Suprapubic skin (tissue), 4 donors: ENCODE results near the gene IL1R1. TPM values are rescaled to one million over a fixed set of nuclear protein-coding genes. Genes with fewer than 3 reads are reported as not detected.

ENCODE experiments used
- DNase-seq, 2 donors: peaks; one replicate each; pipeline ENCODE4 v3.0.0-alpha.2; 2019; ENCODE audit warnings: low spot score in 2 of 2
- H3K27ac ChIP-seq: fragments of 200-600 bp; sonication (generic); one replicate; pipeline ENCODE4 v1.5.1; 2019
- H3K27me3 ChIP-seq: fragments of 200-600 bp; sonication (generic); one replicate; pipeline ENCODE4 v1.5.1; 2019
- H3K36me3 ChIP-seq: fragments of 200-600 bp; sonication (generic); one replicate; pipeline ENCODE4 v1.5.1; 2019
- H3K4me1 ChIP-seq: fragments of 200-600 bp; sonication (generic); one replicate; pipeline ENCODE4 v1.5.1; 2019
- H3K4me3 ChIP-seq: fragments of 200-600 bp; sonication (generic); one replicate; pipeline ENCODE4 v1.5.1; 2019; ENCODE audit warnings: mild to moderate bottlenecking
- H3K9me3 ChIP-seq: fragments of 200-600 bp; sonication (generic); one replicate; pipeline ENCODE4 v1.5.1; 2019
- EP300 ChIP-seq: sonication (generic); formaldehyde crosslinking; IDR thresholded peaks from one replicate; pipeline ENCODE4 v1.6.1; 2017; ENCODE audit warnings: antibody characterized with exemption
- POLR2A ChIP-seq, 2 donors: fragments of 450-650 bp; IDR thresholded peaks; one replicate each; pipeline ENCODE4 v1.6.1; 2017; ENCODE audit warnings: antibody characterized with exemption in 2 of 2, mild to moderate bottlenecking in 2 of 2, moderate library complexity in 2 of 2
- POLR2AphosphoS5 ChIP-seq, 3 donors: sonication (generic); formaldehyde crosslinking; IDR thresholded peaks; one replicate each; pipeline ENCODE4 v1.6.1; 2017; ENCODE audit warnings: antibody characterized with exemption in 3 of 3
- WGBS: methylation state at CpG from one replicate; pipeline ENCODE4 v1.1.5; 2018; 5-methylcytosine and 5-hydroxymethylcytosine counted together
- total RNA-seq, 4 donors: library from RNA; depleted of rRNA; stranded (reverse); fragments of >200 nt; gene quantifications; one replicate each; pipeline ENCODE4 v1.1.0, GENCODE V29; 2016
- TF ChIP-seq, protein P1 (sequence below), 2 donors: fragments of 200-600 bp in 1 of 2; fragments of 450-650 bp in 1 of 2; sonication (generic) in 1 of 2; IDR thresholded peaks; one replicate each; pipeline ENCODE4 v1.5.1; 2016 to 2019; ENCODE audit warnings: antibody characterized with exemption in 2 of 2, mild to moderate bottlenecking in 1 of 2, moderate library complexity in 1 of 2

The IL1R1 gene
- total RNA-seq, 4 donors from 2014 or later, result 52.1 to 90.0 (median 58.8) TPM

DNA sequence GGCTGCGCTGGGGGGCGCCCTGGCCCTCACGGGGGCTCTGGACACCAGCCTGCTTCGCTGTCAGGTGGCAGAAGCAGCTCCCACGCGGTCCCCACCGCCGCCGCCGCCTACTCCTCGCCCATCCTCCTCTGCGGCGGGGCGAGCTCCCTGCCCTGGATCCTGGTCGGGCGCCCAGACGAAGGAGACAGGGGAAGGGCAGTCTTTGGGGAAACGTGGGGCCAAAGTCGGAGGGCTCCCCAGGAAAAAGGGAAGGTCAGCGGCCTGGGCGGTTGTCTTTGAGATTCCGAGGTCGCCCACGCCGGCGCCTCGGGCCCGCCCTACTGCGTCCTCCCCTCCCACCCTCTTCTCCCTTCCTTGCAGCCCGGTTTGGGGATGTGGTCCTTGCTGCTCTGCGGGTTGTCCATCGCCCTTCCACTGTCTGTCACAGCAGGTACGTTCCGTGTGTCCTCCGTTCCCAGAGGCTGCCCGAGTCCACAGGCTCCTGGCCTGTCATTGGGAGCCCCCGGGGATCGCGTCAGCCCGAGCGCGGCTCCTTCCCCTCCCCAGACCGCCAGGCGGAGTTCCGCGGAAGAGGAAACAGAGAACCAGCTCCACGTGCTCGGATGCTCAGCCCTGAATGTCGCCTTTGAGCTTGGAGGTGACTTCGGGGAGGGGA, 45.1 kb downstream of the IL1R1 start:
- peak in 1 of 2 donors; percentile 73 for DNase-seq
- H3K27ac ChIP-seq, result peak overlapping the region; percentile 94
- no peaks in the 10 kb centered on the region for H3K9me3 ChIP-seq
- peaks cover 12% of the 10 kb centered on the region for H3K4me1 ChIP-seq
- peak overlapping the region; percentile 52 for H3K4me3 ChIP-seq
- no peaks in the 10 kb centered on the region for H3K27me3 ChIP-seq
- H3K36me3 ChIP-seq, result no peaks in the 10 kb centered on the region
- WGBS, result 8% methylated on average over 29 of the region's 50 CpGs
- TF ChIP-seq POLR2A (IDR thresholded peaks at IDR 0.05) (no peak), POLR2AphosphoS5 (IDR thresholded peaks at IDR 0.05) (no peak), EP300 (no peak)
- TF ChIP-seq, protein P1, sequence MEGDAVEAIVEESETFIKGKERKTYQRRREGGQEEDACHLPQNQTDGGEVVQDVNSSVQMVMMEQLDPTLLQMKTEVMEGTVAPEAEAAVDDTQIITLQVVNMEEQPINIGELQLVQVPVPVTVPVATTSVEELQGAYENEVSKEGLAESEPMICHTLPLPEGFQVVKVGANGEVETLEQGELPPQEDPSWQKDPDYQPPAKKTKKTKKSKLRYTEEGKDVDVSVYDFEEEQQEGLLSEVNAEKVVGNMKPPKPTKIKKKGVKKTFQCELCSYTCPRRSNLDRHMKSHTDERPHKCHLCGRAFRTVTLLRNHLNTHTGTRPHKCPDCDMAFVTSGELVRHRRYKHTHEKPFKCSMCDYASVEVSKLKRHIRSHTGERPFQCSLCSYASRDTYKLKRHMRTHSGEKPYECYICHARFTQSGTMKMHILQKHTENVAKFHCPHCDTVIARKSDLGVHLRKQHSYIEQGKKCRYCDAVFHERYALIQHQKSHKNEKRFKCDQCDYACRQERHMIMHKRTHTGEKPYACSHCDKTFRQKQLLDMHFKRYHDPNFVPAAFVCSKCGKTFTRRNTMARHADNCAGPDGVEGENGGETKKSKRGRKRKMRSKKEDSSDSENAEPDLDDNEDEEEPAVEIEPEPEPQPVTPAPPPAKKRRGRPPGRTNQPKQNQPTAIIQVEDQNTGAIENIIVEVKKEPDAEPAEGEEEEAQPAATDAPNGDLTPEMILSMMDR (IDR thresholded peaks at IDR 0.05), result peak; percentile 16 to 32

- Histone ChIP-seq H3K36me3 (no peaks in the 10 kb centered on the region), H3K27me3 (no peaks in the 10 kb centered on the region), H3K27ac (no peak overlapping the region), H3K4me1 (peaks cover 12% of the 10 kb centered on the region), H3K9me3 (no peaks in the 10 kb centered on the region), H3K4me3 (no peak overlapping the region)
- TF ChIP-seq EP300 (no peak), POLR2A (IDR thresholded peaks at IDR 0.05) (no peak), POLR2AphosphoS5 (IDR thresholded peaks at IDR 0.05) (no peak)
- TF ChIP-seq, protein P1 (IDR thresholded peaks at IDR 0.05), result no peak
- DNase-seq, result no peak
- 93% methylated on average over 10 of the region's 10 CpGs for WGBS
Observed at GRCh38 chr2:102190430-102191107, 48.0 kb downstream of the IL1R1 start.

- Histone ChIP-seq H3K27ac (no peak overlapping the region), H3K4me1 (peaks cover 8% of the 10 kb centered on the region), H3K36me3 (no peaks in the 10 kb centered on the region), H3K27me3 (no peaks in the 10 kb centered on the region), H3K4me3 (no peak overlapping the region), H3K9me3 (no peaks in the 10 kb centered on the region)
- no peak for DNase-seq
- 96% methylated on average over 1 of the region's 1 CpG for WGBS
- no peak for TF ChIP-seq POLR2AphosphoS5 (IDR thresholded peaks at IDR 0.05)
- TF ChIP-seq POLR2A (IDR thresholded peaks at IDR 0.05), result no peak
Observed at GRCh38 chr2:102191501-102191900, 49.0 kb downstream of the IL1R1 start.

- no peak overlapping the region for H3K27ac ChIP-seq
- no peaks in the 10 kb centered on the region for H3K4me1 ChIP-seq
- H3K27me3 ChIP-seq, result no peaks in the 10 kb centered on the region
- no peak for DNase-seq
- H3K36me3 ChIP-seq, result no peaks in the 10 kb centered on the region
- TF ChIP-seq EP300 (no peak), POLR2AphosphoS5 (IDR thresholded peaks at IDR 0.05) (no peak), POLR2A (IDR thresholded peaks at IDR 0.05) (no peak)
- TF ChIP-seq, protein P1 (IDR thresholded peaks at IDR 0.05), result no peak
- H3K4me3 ChIP-seq, result no peak overlapping the region
- H3K9me3 ChIP-seq, result no peaks in the 10 kb centered on the region
- 68% methylated on average over 1 of the region's 1 CpG for WGBS
Observed at GRCh38 chr2:102193074-102193473, 50.5 kb downstream of the IL1R1 start.

- TF ChIP-seq, protein P1 (IDR thresholded peaks at IDR 0.05), result no peak
- TF ChIP-seq EP300 (no peak), POLR2AphosphoS5 (IDR thresholded peaks at IDR 0.05) (no peak), POLR2A (IDR thresholded peaks at IDR 0.05) (no peak)
Observed at GRCh38 chr2:102194609-102195268, 52.2 kb downstream of the IL1R1 start.

More at GRCh38 chr2:102194609-102195268, 52.2 kb downstream of the IL1R1 start:
- Histone ChIP-seq H3K9me3 (no peaks in the 10 kb centered on the region), H3K27me3 (no peaks in the 10 kb centered on the region), H3K4me3 (no peak overlapping the region), H3K27ac (no peak overlapping the region), H3K4me1 (no peaks in the 10 kb centered on the region), H3K36me3 (no peaks in the 10 kb centered on the region)
- WGBS, result 89% methylated on average over 5 of the region's 5 CpGs
- DNase-seq, result no peak
